ENCODE data around the gene TRAPPC10. TPM values are rescaled to one million over a fixed set of nuclear protein-coding genes. Genes with fewer than 3 reads are reported as not detected.

The TRAPPC10 gene
- total RNA-seq, 2 donors from 2014 or later, result 14.4 to 38.9 TPM

DNA sequence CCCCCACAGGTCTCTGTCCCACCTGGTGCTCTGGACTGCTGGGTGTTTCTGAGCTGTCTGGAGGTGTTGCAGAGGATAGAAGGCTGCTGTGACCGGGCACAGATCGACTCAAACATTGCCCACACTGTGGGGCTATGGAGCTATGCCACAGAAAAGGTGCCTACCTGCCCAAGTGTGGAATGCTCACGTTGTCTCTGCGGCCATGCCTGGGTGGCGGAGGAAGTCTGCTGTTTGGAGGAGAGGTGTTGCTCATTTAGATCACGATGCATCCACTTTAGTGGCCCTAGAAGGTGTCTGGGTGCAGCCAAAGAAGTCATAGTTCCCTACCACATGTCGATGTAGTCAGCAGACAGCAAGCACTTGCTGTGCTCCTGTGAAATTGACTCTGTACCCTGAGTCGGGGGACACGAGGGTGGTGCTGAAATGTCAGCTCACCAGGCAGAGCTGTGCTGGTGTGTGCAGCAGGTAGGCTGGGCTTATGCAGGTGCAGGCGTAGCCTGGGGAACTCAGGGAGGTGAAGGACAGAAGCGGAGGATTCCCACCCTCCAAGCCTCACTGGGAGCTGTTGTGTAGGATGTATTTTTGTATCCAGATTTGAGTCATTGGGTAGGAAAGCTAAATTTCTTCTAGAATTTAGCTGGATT lies 62.3 kb downstream of the TRAPPC10 start:
- Histone ChIP-seq H3K27ac (no peak overlapping the region), H3K4me1 (replicated peaks) (no peaks in the 10 kb centered on the region), H3K36me3 (peaks cover 0 to 2% of the 10 kb centered on the region in 2 donors), H3K27me3 (replicated peaks; ENCODE audit: insufficient read depth) (no peaks in the 10 kb centered on the region), H3K9me3 (no peaks in the 10 kb centered on the region), H3K4me3 (no peak overlapping the region)
- DNase-seq (ENCODE audit: low spot score), result no peak
- intact Hi-C loops (cut with DNase I), result no loop called here
- TF ChIP-seq, protein P1, sequence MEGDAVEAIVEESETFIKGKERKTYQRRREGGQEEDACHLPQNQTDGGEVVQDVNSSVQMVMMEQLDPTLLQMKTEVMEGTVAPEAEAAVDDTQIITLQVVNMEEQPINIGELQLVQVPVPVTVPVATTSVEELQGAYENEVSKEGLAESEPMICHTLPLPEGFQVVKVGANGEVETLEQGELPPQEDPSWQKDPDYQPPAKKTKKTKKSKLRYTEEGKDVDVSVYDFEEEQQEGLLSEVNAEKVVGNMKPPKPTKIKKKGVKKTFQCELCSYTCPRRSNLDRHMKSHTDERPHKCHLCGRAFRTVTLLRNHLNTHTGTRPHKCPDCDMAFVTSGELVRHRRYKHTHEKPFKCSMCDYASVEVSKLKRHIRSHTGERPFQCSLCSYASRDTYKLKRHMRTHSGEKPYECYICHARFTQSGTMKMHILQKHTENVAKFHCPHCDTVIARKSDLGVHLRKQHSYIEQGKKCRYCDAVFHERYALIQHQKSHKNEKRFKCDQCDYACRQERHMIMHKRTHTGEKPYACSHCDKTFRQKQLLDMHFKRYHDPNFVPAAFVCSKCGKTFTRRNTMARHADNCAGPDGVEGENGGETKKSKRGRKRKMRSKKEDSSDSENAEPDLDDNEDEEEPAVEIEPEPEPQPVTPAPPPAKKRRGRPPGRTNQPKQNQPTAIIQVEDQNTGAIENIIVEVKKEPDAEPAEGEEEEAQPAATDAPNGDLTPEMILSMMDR (IDR thresholded peaks at IDR 0.05), result no peak
- TF ChIP-seq POLR2AphosphoS5 (IDR thresholded peaks at IDR 0.05), result no peak
- no peak for TF ChIP-seq POLR2A (IDR thresholded peaks at IDR 0.05)
- WGBS, result 93% methylated on average over 11 of the region's 11 CpGs

DNA sequence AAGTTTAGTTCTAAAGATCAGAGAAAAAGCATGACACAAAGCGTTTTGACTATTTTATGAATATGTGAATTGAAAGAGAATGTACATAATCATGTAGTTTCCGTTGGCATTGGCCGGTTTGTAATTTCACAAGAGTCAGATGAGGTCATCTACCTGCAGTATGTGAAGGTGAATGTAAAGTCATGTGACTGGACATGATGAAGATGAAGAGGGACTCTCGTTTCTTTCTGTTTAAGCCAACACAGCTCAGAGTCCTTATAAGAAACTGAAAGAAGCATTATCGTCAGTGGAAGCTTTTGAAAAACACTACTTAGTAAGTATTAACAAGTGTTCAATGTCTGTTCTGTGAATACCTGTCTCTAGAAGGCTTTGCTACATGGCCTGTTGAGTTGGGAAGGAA lies 64.2 kb downstream of the TRAPPC10 start:
- intact Hi-C loops (cut with DNase I), result no loop called here
- no peaks in the 10 kb centered on the region for H3K27me3 ChIP-seq (replicated peaks; ENCODE audit: insufficient read depth)
- no peak overlapping the region for H3K4me3 ChIP-seq
- TF ChIP-seq, protein P1 (IDR thresholded peaks at IDR 0.05), result no peak
- TF ChIP-seq POLR2A (IDR thresholded peaks at IDR 0.05) (no peak), POLR2AphosphoS5 (IDR thresholded peaks at IDR 0.05) (no peak)
- no peaks in the 10 kb centered on the region for H3K9me3 ChIP-seq
- no peaks in the 10 kb centered on the region for H3K4me1 ChIP-seq (replicated peaks)
- H3K27ac ChIP-seq, result no peak overlapping the region
- no peak for DNase-seq (ENCODE audit: low spot score)
- peaks cover 0 to 2% of the 10 kb centered on the region in 2 donors for H3K36me3 ChIP-seq
- WGBS, result 84% methylated on average over 5 of the region's 5 CpGs

DNA sequence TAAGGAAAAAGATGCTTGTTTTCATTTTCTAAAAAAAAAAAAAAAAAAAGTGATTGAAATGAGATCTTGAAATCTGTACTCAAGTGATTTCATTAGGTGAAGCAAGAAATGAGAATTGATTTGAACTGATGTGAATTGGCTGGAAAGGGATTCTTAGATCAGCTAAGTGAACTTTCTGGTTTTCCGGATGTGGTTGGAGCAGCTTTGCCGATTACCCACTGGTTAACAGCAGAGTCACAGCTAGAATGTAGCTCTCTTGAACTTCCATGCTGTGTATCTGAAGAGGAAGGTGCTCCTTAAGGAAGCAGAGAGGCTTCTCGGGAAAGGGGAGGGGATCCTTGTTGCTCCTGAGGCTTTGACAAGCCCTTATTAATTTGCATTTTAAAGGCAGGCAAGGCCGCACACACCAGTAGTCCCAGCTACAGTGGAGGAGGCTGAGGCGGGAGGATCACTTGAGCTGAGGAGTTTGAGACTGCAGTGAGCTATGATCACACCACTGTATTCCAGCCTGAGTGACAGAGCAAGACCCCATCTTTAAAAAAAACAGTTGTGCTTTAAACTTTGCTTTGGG lies 66.4 kb downstream of the TRAPPC10 start:
- intact Hi-C loops (cut with DNase I), result no loop called here
- Histone ChIP-seq H3K9me3 (no peaks in the 10 kb centered on the region), H3K27me3 (replicated peaks; ENCODE audit: insufficient read depth) (no peaks in the 10 kb centered on the region), H3K36me3 (no peaks in the 10 kb centered on the region), H3K27ac (no peak overlapping the region), H3K4me1 (replicated peaks) (no peaks in the 10 kb centered on the region), H3K4me3 (no peak overlapping the region)
- no peak for DNase-seq (ENCODE audit: low spot score)
- WGBS, result 88% methylated on average over 5 of the region's 5 CpGs
- TF ChIP-seq POLR2A (IDR thresholded peaks at IDR 0.05) (no peak), POLR2AphosphoS5 (IDR thresholded peaks at IDR 0.05) (no peak)
- TF ChIP-seq, protein P1 (IDR thresholded peaks at IDR 0.05), result no peak

DNA sequence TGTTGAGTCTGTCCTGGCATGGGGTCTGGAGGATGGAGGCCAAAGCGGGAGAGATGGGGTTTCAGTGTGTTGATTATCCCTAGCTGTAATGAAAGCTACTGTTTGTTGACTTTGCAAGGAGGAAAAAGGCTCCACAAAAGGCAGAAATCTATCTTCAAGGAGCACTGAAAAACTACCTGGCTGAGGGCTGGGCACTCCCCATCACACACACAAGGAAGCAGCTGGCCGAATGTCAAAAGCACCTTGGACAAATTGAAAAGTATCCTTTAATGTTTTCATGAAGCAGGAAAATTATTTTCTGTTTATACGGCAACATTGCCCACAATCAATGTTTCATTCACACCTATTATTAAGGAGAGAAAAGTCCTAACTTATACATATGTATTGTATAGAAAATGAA lies 67.3 kb downstream of the TRAPPC10 start:
- DNase-seq (ENCODE audit: low spot score), result no peak
- intact Hi-C loops (cut with DNase I), result no loop called here
- 91% methylated on average over 3 of the region's 3 CpGs for WGBS
- TF ChIP-seq, protein P1 (IDR thresholded peaks at IDR 0.05), result no peak
- TF ChIP-seq POLR2AphosphoS5 (IDR thresholded peaks at IDR 0.05) (no peak), POLR2A (IDR thresholded peaks at IDR 0.05) (no peak)
- Histone ChIP-seq H3K4me1 (replicated peaks) (no peaks in the 10 kb centered on the region), H3K4me3 (no peak overlapping the region), H3K27ac (no peak overlapping the region), H3K36me3 (no peaks in the 10 kb centered on the region), H3K27me3 (replicated peaks; ENCODE audit: insufficient read depth) (no peaks in the 10 kb centered on the region), H3K9me3 (no peaks in the 10 kb centered on the region)

DNA sequence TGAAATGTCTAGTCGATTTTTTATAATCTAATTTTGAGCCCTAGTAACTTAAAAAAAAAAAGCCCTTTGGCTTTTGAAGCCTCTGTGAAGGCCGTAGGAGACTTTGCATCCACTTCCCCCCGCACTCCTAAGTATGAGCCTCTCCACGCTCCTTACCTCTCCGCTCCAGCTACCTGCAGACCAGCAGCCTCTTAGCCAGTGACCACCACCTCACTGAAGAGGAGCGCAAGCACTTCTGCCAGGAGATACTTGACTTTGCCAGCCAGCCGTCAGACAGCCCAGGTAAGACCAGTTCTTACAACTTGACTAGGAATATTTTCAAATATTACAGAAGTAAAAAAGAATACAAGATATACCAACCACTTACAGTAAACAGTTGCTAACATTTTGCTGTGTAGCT lies 67.7 kb downstream of the TRAPPC10 start:
- 88% methylated on average over 7 of the region's 7 CpGs for WGBS
- no peak overlapping the region for H3K4me3 ChIP-seq
- H3K27ac ChIP-seq, result no peak overlapping the region
- intact Hi-C loops (cut with DNase I), result no loop called here
- TF ChIP-seq, protein P1 (IDR thresholded peaks at IDR 0.05), result no peak
- TF ChIP-seq POLR2AphosphoS5 (IDR thresholded peaks at IDR 0.05), result no peak
- no peak for TF ChIP-seq POLR2A (IDR thresholded peaks at IDR 0.05)
- H3K4me1 ChIP-seq (replicated peaks), result no peaks in the 10 kb centered on the region
- no peaks in the 10 kb centered on the region for H3K9me3 ChIP-seq
- peaks cover 0 to under 1% of the 10 kb centered on the region in 2 donors for H3K36me3 ChIP-seq
- DNase-seq (ENCODE audit: low spot score), result no peak
- no peaks in the 10 kb centered on the region for H3K27me3 ChIP-seq (replicated peaks; ENCODE audit: insufficient read depth)
